GM12878 (cell line): ENCODE results near the gene PHPT1. TPM values are rescaled to one million over a fixed set of nuclear protein-coding genes. Genes with fewer than 3 reads are reported as not detected.
A peak's percentile ranks its signal among the peaks of the same experiment; 100 is the strongest.

Experiments
- ATAC-seq: fragments of 200-7000 bp; cut with Tn5 transposase; 3 replicates; pipeline ENCODE4 v1.9.1; 2020; ENCODE audit warnings: mild to moderate bottlenecking, moderate library complexity
- BruUV-seq: library from RNA; stranded (reverse); fragments of 400-500 nt; replicated peaks from 2 replicates; lab custom pipeline; 2021; lab: Mats Ljungman, UMichigan
- CTCF ChIA-PET: fragments of 300-600 bp; sonication (Branson Sonifier 250); formaldehyde crosslinking; extraction: SDS; loops from one replicate; lab custom pipeline; 2021; ENCODE audit warnings: inconsistent platforms; lab: Yijun Ruan, JAX
- POLR2A ChIA-PET: fragments of 350-600 bp; formaldehyde crosslinking; extraction: SDS; loops from one replicate; lab custom pipeline; 2021; ENCODE audit warnings: inconsistent platforms; lab: Charles Lee
- RAD21 ChIA-PET: fragments of 300-600 bp; sonication (Branson Sonifier 250); formaldehyde crosslinking; loops from one replicate; lab custom pipeline; 2023; ENCODE audit warnings: antibody characterized with exemption; ENCODE audit not compliant: unreplicated experiment; lab: Charles Lee
- SMC1A ChIA-PET: fragments of 300-600 bp; sonication (Branson Sonifier 250); formaldehyde crosslinking; loops from one replicate; lab custom pipeline; 2023; ENCODE audit not compliant: unreplicated experiment, uncharacterized antibody; lab: Charles Lee
- DNase-seq: peaks from one replicate; pipeline ENCODE4 v3.0.0-alpha.2; 2011; ENCODE audit warnings: low read depth, low spot score
- FAIRE-seq: peaks from 3 replicates; lab custom pipeline; 2011; peaks lifted over from hg19 to GRCh38; lab: Jason Lieb, UNC
- H2AFZ ChIP-seq: 2 replicates; pipeline ENCODE4 v1.6.0; 2011; ENCODE audit warnings: low read depth, low read length, control low read depth; ENCODE audit not compliant: control insufficient read depth
- H3K27ac ChIP-seq: 2 replicates; pipeline ENCODE4 v1.5.1; 2011; ENCODE audit warnings: control low read depth; ENCODE audit not compliant: control insufficient read depth, insufficient read depth
- H3K27me3 ChIP-seq, 2 experiments: replicated peaks in 1 of 2; 2 replicates each; pipeline versions ENCODE4 v1.6.0 to v1.6.1; 2011; ENCODE audit warnings: low read length in 1 of 2; ENCODE audit not compliant: control insufficient read depth in 2 of 2, insufficient read depth in 2 of 2
- H3K36me3 ChIP-seq, 2 experiments: 2 replicates each; pipeline ENCODE4 v1.5.1; 2011; ENCODE audit warnings: low read length in 1 of 2; ENCODE audit not compliant: control insufficient read depth in 2 of 2, insufficient read depth in 2 of 2
- H3K4me1 ChIP-seq: 2 replicates; pipeline ENCODE4 v1.6.1; 2011; ENCODE audit warnings: mild to moderate bottlenecking, low read length, moderate library complexity, mixed read lengths; ENCODE audit not compliant: control insufficient read depth, insufficient read depth
- H3K4me2 ChIP-seq: 2 replicates; pipeline ENCODE4 v1.6.0; 2011; ENCODE audit warnings: control low read depth; ENCODE audit not compliant: control insufficient read depth, insufficient read depth
- H3K4me3 ChIP-seq: fragments of 200-600 bp; sonication (generic); 2 replicates; pipeline ENCODE4 v1.5.1; 2016
- H3K79me2 ChIP-seq: 2 replicates; pipeline ENCODE4 v1.6.0; 2011; ENCODE audit warnings: low read length; ENCODE audit not compliant: control insufficient read depth, insufficient read depth
- H3K9ac ChIP-seq: 2 replicates; pipeline ENCODE4 v1.8.0; 2011; ENCODE audit warnings: low read length, control low read depth, mixed read lengths; ENCODE audit not compliant: control insufficient read depth, insufficient read depth
- H3K9me3 ChIP-seq: replicated peaks from 3 replicates; pipeline ENCODE4 v1.5.1; 2011; ENCODE audit warnings: mild to moderate bottlenecking, low read length; ENCODE audit not compliant: control insufficient read depth, insufficient read depth
- H4K20me1 ChIP-seq: 2 replicates; pipeline ENCODE4 v1.6.0; 2011; ENCODE audit not compliant: control insufficient read depth, insufficient read depth
- MLLT1 ChIP-seq: fragments of 450-650 bp; IDR thresholded peaks from 2 replicates; pipeline ENCODE4 v1.6.1; 2016; ENCODE audit warnings: mild to moderate bottlenecking
- MTA3 ChIP-seq: IDR thresholded peaks from 2 replicates; pipeline ENCODE4 v1.6.1; 2012; ENCODE audit warnings: low read length, inconsistent platforms, borderline replicate concordance
- WGBS: methylation state at CpG from one replicate; pipeline ENCODE4 v1.1.6; 2016; ENCODE audit warnings: low lambda C conversion rate; ENCODE audit not compliant: insufficient replicate concordance, insufficient coverage; ENCODE audit errors: missing lambda C conversion rate; 5-methylcytosine and 5-hydroxymethylcytosine counted together
- in situ Hi-C: fragments of 300-500 bp; cut with MboI; formaldehyde crosslinking; loops from 9 replicates; pipeline ENCODE4 v1.14.3; 2018; ENCODE audit warnings: mixed read lengths
- intact Hi-C: fragments of 100-400 bp; cut with micrococcal nuclease; formaldehyde crosslinking; loops from one replicate; pipeline ENCODE4 v1.14.2; 2022; ENCODE audit not compliant: unreplicated experiment
- polyA plus RNA-seq, 11 experiments: library from polyadenylated mRNA; depleted of rRNA in 4 of 11; unstranded in 6 of 11; stranded (reverse) in 5 of 11; fragments of >200 nt; fragmentation: Nextera tagmentation in 4 of 11; fragmentation: Illumina TruSeq in 1 of 11; extraction: Ambion mirVana in 4 of 11; extraction: Trizol in 1 of 11; gene quantifications; 1 replicate in 1 of 11; 2 replicates in 10 of 11; pipeline versions ENCODE4 v1.2.1 to v1.2.3, GENCODE V29; 2011 to 2016; ENCODE audit warnings: inconsistent platforms in 2 of 11, missing spikeins in 2 of 11, low read depth in 1 of 11
- total RNA-seq, 4 experiments: library from RNA; depleted of rRNA in 3 of 4; stranded (reverse); fragments of >200 nt in 3 of 4; fragmentation: Illumina TruSeq in 1 of 4; extraction: Trizol in 1 of 4; gene quantifications; 2 replicates each; pipeline versions ENCODE4 v1.2.1 to v1.2.3, GENCODE V29; 2013 to 2021

PHPT1 gene
- total and polyA plus RNA-seq, 10 of the 15 experiments (the other 5 are each of a cell fraction or from before 2014, with no cell fraction given), result 56.2 to 323 (median 140) TPM

GRCh38 chr9:136898483-136899100, 49.4 kb downstream of the PHPT1 start:
- Histone ChIP-seq H3K9me3 (no peaks in the 10 kb centered on the region), H2AFZ (no peak overlapping the region), H3K4me3 (no peak overlapping the region; the same call in 1 of the 2 replicates), H3K9ac (no peak overlapping the region; the same call in 1 of the 2 replicates), H3K79me2 (peaks cover 58% of the 10 kb centered on the region), H3K27me3 (no peaks in the 10 kb centered on the region), H3K27ac (peak overlapping the region; percentile 34), H3K4me1 (peaks cover 65% of the 10 kb centered on the region), H4K20me1 (no peaks in the 10 kb centered on the region)
- WGBS, result 88% methylated on average over 21 of the region's 21 CpGs
- in situ Hi-C loops, result no loop called here
- BruUV-seq, result no TSS peak
- RAD21 ChIA-PET, result interaction anchor here (0.9 to 3.5 kb wide), 6 partner anchors 9 to 188 kb away, joined by 3 to 18 read pairs (median 5); partner anchors contain the start of genes AJM1, FBXW5, MAN1B1 and TRAF2
- intact Hi-C loops, result no loop called here
- DNase-seq (no peak), ATAC-seq (no peak)
- TF ChIP-seq MTA3 (no peak), MLLT1 (0 out of 2 replicates have a peak, but pooled peaks have one; percentile 47)
- TF ChIP-seq, all 136 proteins: peak for 1
- ChIA-PET CTCF (interaction anchor here (0.7 to 3.1 kb wide), 12 partner anchors 11 to 112 kb away, joined by 3 to 20 read pairs (median 4); partner anchors contain the start of genes AJM1, TMEM141 and TRAF2), SMC1A (interaction anchor here (7.5 kb wide), 1 partner anchor 14 kb away, joined by 70 read pairs; the partner anchor contains the start of gene TRAF2), POLR2A (interaction anchor here (0.6 to 1.4 kb wide), 4 partner anchors 13 to 82 kb away, joined by 3 to 4 read pairs (median 3); partner anchors contain the start of gene TRAF2)
- no peak for FAIRE-seq
- peak overlapping the region; percentile 49 for H3K4me2 ChIP-seq
- peaks cover 17 to 31% of the 10 kb centered on the region in 2 experiments for H3K36me3 ChIP-seq
